ENCODE data around the gene ALDH3A1.

GRCh38 chr17:19748807-19749193, 702 bp upstream of the ALDH3A1 start:
- TF ChIP-seq CREM (CRISPR knock-in tag; IDR thresholded peaks at IDR 0.05) (no peak), MAX (CRISPR knock-in tag; IDR thresholded peaks at IDR 0.05) (no peak), SOX15 (CRISPR knock-in tag; IDR thresholded peaks at IDR 0.05) (no peak), CTCF (IDR thresholded peaks at IDR 0.05) (no peak), E2F1 (CRISPR knock-in tag; IDR thresholded peaks at IDR 0.05) (no peak), NFE2L1 (CRISPR knock-in tag; IDR thresholded peaks at IDR 0.05) (no peak), ELF4 (CRISPR knock-in tag; IDR thresholded peaks at IDR 0.05; ENCODE audit: low read depth) (no peak)
